ENCODE data around the gene WWC2.

Gene WWC2

DNA sequence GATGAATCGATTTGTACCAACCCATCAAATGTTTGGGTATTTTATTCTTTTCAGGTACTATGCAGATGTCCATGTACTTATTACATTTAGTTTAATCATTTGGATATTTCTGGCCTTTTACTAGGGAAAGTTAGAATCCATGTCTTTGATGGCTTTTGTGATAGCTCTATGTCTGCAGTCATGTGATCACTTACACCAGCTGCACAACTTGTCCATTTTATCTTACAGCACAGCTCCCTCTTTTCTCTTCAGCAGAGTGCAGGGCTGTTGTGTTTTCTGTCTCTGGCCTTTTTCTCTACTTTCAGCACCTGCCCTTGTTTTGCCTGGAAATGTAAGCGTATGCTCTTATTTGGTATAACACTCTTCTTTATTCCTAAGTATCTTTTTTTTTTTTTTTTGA lies 30.6 kb downstream of the WWC2 start:
- Histone ChIP-seq H3K36me3 (ENCODE audit: control insufficient read depth, insufficient read depth, low read length) (no peaks in the 10 kb centered on the region), H3K4me2 (ENCODE audit: low read length) (no peak overlapping the region), H3K27me3 (ENCODE audit: control insufficient read depth, insufficient read depth, low read length) (no peaks in the 10 kb centered on the region), H2AFZ (no peak overlapping the region), H3K27ac (no peak overlapping the region), H3K9me3 (ENCODE audit: control insufficient read depth, low read length) (no peaks in the 10 kb centered on the region), H3K9ac (no peak overlapping the region), H3K4me1 (no peaks in the 10 kb centered on the region), H3K4me3 (ENCODE audit: low read depth, low read length) (no peak overlapping the region), H3K79me2 (no peaks in the 10 kb centered on the region)
- TF ChIP-seq, protein P1, sequence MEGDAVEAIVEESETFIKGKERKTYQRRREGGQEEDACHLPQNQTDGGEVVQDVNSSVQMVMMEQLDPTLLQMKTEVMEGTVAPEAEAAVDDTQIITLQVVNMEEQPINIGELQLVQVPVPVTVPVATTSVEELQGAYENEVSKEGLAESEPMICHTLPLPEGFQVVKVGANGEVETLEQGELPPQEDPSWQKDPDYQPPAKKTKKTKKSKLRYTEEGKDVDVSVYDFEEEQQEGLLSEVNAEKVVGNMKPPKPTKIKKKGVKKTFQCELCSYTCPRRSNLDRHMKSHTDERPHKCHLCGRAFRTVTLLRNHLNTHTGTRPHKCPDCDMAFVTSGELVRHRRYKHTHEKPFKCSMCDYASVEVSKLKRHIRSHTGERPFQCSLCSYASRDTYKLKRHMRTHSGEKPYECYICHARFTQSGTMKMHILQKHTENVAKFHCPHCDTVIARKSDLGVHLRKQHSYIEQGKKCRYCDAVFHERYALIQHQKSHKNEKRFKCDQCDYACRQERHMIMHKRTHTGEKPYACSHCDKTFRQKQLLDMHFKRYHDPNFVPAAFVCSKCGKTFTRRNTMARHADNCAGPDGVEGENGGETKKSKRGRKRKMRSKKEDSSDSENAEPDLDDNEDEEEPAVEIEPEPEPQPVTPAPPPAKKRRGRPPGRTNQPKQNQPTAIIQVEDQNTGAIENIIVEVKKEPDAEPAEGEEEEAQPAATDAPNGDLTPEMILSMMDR (IDR thresholded peaks at IDR 0.05) = no peak

GRCh38 chr4:183130328-183131155 lies 31.5 kb downstream of the WWC2 start:
- no peak overlapping the region for H3K9ac ChIP-seq
- H3K4me2 ChIP-seq (ENCODE audit: low read length) = peak overlapping the region; percentile 59
- no peak overlapping the region for H2AFZ ChIP-seq
- no peaks in the 10 kb centered on the region for H3K9me3 ChIP-seq (ENCODE audit: control insufficient read depth, low read length)
- no peaks in the 10 kb centered on the region for H3K27me3 ChIP-seq (ENCODE audit: control insufficient read depth, insufficient read depth, low read length)
- no peaks in the 10 kb centered on the region for H3K79me2 ChIP-seq
- H3K4me3 ChIP-seq (ENCODE audit: low read depth, low read length) = no peak overlapping the region
- H3K36me3 ChIP-seq (ENCODE audit: control insufficient read depth, insufficient read depth, low read length) = no peaks in the 10 kb centered on the region
- TF ChIP-seq, protein P1 (IDR thresholded peaks at IDR 0.05) = no peak
- H3K4me1 ChIP-seq = no peaks in the 10 kb centered on the region
- H3K27ac ChIP-seq = no peak overlapping the region

GRCh38 chr4:183132081-183132480 lies 33.0 kb downstream of the WWC2 start:
- Histone ChIP-seq H3K79me2 (peaks cover 3% of the 10 kb centered on the region), H3K27ac (no peak overlapping the region), H3K36me3 (ENCODE audit: control insufficient read depth, insufficient read depth, low read length) (no peaks in the 10 kb centered on the region), H3K4me2 (ENCODE audit: low read length) (no peak overlapping the region), H3K4me1 (no peaks in the 10 kb centered on the region), H3K27me3 (ENCODE audit: control insufficient read depth, insufficient read depth, low read length) (no peaks in the 10 kb centered on the region), H3K9me3 (ENCODE audit: control insufficient read depth, low read length) (no peaks in the 10 kb centered on the region), H3K4me3 (ENCODE audit: low read depth, low read length) (no peak overlapping the region), H2AFZ (no peak overlapping the region), H3K9ac (no peak overlapping the region)
- TF ChIP-seq, protein P1 (IDR thresholded peaks at IDR 0.05) = no peak

GRCh38 chr4:183132865-183133264 lies 33.8 kb downstream of the WWC2 start:
- no peak overlapping the region for H3K9ac ChIP-seq
- no peaks in the 10 kb centered on the region for H3K27me3 ChIP-seq (ENCODE audit: control insufficient read depth, insufficient read depth, low read length)
- no peak overlapping the region for H3K4me3 ChIP-seq (ENCODE audit: low read depth, low read length)
- no peaks in the 10 kb centered on the region for H3K9me3 ChIP-seq (ENCODE audit: control insufficient read depth, low read length)
- H3K36me3 ChIP-seq (ENCODE audit: control insufficient read depth, insufficient read depth, low read length) = no peaks in the 10 kb centered on the region
- no peak overlapping the region for H3K4me2 ChIP-seq (ENCODE audit: low read length)
- H3K79me2 ChIP-seq = peaks cover 3% of the 10 kb centered on the region
- H2AFZ ChIP-seq = no peak overlapping the region
- TF ChIP-seq, protein P1 (IDR thresholded peaks at IDR 0.05) = no peak
- H3K27ac ChIP-seq = no peak overlapping the region
- H3K4me1 ChIP-seq = no peaks in the 10 kb centered on the region

GRCh38 chr4:183136855-183137254 lies 37.8 kb downstream of the WWC2 start:
- Histone ChIP-seq H2AFZ (no peak overlapping the region), H3K9ac (no peak overlapping the region), H3K79me2 (peaks cover 3% of the 10 kb centered on the region), H3K4me2 (ENCODE audit: low read length) (no peak overlapping the region), H3K27ac (no peak overlapping the region), H3K9me3 (ENCODE audit: control insufficient read depth, low read length) (no peaks in the 10 kb centered on the region), H3K36me3 (ENCODE audit: control insufficient read depth, insufficient read depth, low read length) (no peaks in the 10 kb centered on the region), H3K27me3 (ENCODE audit: control insufficient read depth, insufficient read depth, low read length) (no peaks in the 10 kb centered on the region), H3K4me3 (ENCODE audit: low read depth, low read length) (no peak overlapping the region), H3K4me1 (no peaks in the 10 kb centered on the region)
- TF ChIP-seq, protein P1 (IDR thresholded peaks at IDR 0.05) = no peak

Data from parathyroid adenoma (tissue), 2 donors.